GM12864 (cell line): ENCODE results near the gene ZNF556.
A peak's percentile ranks its signal among the peaks of the same experiment; 100 is the strongest.
"Not testable (repeated sequence)": the region's sequence is repeated elsewhere in the genome, so short reads cannot be mapped to it uniquely, and the experiment has no call there.

Experiments used
- DNase-seq: peaks from one replicate; pipeline ENCODE4 v3.0.0-alpha.2; 2011; ENCODE audit warnings: low read depth
- H3K4me3 ChIP-seq: 2 replicates; pipeline ENCODE4 v1.5.1; 2011; ENCODE audit warnings: mild to moderate bottlenecking, low read depth, low read length, control low read depth
- TF ChIP-seq, protein P1 (sequence below): IDR thresholded peaks from 2 replicates; pipeline ENCODE4 v1.5.1; 2011; ENCODE audit warnings: low read depth, mild to moderate bottlenecking, moderate library complexity, low read length, control low read depth, inconsistent platforms; ENCODE audit errors: missing control alignments

Gene ZNF556

DNA sequence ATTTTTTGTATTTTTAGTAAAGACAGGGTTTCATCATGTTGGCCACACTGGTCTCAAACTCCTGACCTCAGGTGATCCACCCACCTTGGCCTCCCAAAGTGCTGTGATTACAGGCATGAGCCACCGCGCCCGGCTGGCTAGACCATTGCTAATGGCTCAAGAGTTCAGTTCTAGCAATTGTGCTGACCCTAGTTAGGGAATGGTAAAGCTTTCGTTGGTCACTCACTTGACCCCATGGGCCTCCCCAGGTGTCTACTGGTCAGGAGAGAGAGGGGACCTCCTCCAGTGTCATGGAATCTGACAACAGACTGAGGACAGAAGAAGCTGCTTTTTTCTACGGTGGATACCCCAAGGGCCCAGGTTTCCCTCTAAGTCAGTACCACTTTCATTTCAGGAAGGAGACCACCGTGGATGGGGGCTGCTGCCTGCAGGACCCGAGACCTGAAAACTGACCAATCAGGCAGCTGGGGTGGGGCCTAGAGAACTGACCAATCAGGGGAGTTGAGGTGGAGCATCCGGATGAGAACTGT lies 575 bp upstream of the ZNF556 start:
- no peak overlapping the region for H3K4me3 ChIP-seq
- TF ChIP-seq, protein P1, sequence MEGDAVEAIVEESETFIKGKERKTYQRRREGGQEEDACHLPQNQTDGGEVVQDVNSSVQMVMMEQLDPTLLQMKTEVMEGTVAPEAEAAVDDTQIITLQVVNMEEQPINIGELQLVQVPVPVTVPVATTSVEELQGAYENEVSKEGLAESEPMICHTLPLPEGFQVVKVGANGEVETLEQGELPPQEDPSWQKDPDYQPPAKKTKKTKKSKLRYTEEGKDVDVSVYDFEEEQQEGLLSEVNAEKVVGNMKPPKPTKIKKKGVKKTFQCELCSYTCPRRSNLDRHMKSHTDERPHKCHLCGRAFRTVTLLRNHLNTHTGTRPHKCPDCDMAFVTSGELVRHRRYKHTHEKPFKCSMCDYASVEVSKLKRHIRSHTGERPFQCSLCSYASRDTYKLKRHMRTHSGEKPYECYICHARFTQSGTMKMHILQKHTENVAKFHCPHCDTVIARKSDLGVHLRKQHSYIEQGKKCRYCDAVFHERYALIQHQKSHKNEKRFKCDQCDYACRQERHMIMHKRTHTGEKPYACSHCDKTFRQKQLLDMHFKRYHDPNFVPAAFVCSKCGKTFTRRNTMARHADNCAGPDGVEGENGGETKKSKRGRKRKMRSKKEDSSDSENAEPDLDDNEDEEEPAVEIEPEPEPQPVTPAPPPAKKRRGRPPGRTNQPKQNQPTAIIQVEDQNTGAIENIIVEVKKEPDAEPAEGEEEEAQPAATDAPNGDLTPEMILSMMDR = no peak
- no peak for DNase-seq

GRCh38 chr19:2869618-2870017 lies 2.5 kb downstream of the ZNF556 start:
- TF ChIP-seq, protein P1 = no peak
- no peak overlapping the region for H3K4me3 ChIP-seq
- no peak for DNase-seq

GRCh38 chr19:2872175-2872574 lies 5.0 kb downstream of the ZNF556 start:
- H3K4me3 ChIP-seq, DNase-seq: not testable (repeated sequence)
- TF ChIP-seq, protein P1 = peak; percentile 9

DNA sequence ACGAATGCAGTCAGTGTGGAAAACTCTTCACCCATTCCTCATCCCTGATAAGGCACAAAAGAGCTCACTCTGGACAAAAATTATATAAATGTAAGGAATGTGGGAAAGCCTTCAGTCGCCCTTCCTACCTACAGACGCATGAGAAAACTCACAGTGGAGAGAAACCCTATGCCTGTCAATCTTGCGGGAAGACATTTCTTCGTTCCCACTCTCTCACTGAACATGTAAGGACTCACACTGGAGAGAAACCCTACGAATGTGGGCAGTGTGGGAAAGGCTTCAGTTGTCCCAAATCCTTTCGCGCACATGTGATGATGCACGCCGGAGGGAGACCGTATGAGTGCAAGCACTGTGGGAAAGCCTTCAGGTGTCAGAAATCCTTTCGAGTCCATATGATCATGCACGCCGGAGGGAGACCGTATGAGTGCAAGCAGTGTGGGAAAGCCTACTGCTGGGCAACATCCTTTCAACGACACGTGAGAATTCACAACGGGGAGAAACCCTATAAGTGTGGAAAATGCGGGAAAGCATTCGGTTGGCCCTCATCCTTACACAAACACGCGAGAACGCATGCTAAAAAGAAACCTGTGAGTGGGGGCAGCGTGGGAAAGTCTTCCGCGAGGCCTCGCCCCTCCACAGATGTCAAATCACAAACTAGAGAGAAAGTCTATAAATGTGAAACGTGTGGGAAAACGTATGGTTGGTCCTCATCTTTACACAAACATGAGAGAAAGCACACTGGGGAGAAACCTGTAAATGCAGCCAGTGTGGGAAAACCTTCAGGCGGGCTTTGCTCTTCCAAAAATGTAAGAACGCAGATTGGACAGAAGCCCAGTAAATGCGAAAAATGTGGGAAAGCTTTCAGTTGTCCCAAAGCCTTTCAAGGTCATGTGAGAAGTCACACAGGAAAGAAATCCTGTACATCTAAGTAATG lies 10.5 kb downstream of the ZNF556 start:
- no peak overlapping the region for H3K4me3 ChIP-seq
- DNase-seq = no peak

DNA sequence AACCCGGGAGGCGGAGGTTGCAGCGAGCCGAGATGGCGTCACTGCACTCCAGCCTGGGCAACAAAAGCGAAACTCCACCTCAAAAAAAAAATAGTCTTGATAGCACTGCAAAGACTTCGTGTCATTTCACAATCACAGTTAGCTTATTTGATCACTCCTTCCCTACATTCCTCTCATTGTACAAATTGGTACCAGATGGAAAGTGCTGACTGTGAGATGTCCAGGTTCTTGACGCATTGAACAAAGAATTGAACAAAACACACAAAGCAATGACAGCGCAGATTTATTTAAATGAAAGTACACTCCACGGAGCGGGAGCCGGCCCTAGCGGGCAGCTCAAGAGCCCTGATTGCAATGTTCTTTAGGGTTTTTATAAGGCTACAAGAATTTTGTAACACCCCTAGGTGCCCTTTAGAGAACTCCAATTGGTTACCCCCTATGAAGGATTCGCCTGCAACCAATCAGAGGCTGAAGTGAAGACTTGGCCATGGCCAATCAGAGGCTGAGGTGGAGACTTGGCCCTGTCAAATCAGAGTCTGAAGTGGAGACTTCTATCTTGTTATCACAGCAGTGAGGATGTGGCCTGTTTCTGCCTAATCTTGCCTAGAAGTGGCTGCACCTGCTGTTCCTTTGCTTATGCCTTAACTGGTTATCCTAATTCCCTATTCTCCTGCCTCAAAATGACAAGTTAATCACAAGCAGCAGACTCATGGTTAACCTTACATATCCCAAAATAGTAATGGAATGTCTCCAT lies 16.7 kb downstream of the ZNF556 start:
- no peak for DNase-seq
- no peak overlapping the region for H3K4me3 ChIP-seq
- TF ChIP-seq, protein P1 = no peak

More for the DNA sequence above, 10.5 kb downstream of the ZNF556 start:
- TF ChIP-seq, protein P1 = no peak

- TF ChIP-seq, protein P1 = no peak
- H3K4me3 ChIP-seq = no peak overlapping the region
- DNase-seq = no peak
These were observed 18.6 kb downstream of the ZNF556 start for GRCh38 chr19:2885736-2886135.
